ENCODE measurements around the gene RABGAP1L. TPM values are rescaled to one million over a fixed set of nuclear protein-coding genes. Genes with fewer than 3 reads are reported as not detected.
A peak's percentile ranks its signal among the peaks of the same experiment; 100 is the strongest.
"Not testable (repeated sequence)": the region's sequence is repeated elsewhere in the genome, so short reads cannot be mapped to it uniquely, and the experiment has no call there.

RABGAP1L gene
- total RNA-seq, 1 donor from 2014 or later: 36.9 TPM

DNA sequence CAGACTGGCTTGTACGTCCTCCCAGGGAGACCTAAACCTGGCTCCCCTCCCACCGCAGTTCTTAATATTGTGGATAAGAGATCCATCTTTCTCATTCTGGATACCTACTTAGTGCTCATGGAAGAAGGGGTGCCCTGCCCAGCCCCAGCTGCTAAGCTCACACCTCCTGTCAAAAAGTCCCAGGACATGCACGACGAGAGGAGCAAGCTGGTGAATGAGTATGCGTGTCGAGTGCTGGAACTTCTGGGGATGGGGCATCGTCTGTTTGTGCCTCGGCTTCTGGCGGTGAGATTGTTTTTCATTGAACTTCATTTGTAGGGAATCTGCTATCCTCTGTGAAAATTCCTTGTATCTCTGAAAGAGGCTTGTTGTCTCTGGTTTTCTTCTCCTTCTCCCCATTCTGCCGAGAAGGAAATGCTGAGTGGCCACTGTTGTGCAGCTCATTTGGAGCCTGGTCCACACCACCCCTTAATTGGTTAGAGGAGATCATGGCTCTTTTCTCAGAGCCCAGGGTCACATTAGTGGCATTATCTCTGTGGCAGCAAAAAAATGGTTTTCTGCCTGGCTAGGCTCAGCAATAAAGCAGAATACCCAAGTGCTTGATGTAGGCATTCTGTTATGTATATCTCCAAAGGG lies 641.0 kb downstream of the RABGAP1L start:
- Mint-ChIP-seq H3K4me3 (no peak overlapping the region), H3K27ac (no peak overlapping the region), H3K4me1 (peaks cover 11% of the 10 kb centered on the region), H3K36me3 (ENCODE audit: low read depth) (no peaks in the 10 kb centered on the region), H3K9me3 (no peaks in the 10 kb centered on the region), H3K27me3 (no peaks in the 10 kb centered on the region)
- intact Hi-C loops (cut with micrococcal nuclease): loop anchor here (2.0 kb wide), 1 partner anchor 14 kb away; no protein-coding TSS in a partner anchor
- peak; percentile 74 for DNase-seq

DNA sequence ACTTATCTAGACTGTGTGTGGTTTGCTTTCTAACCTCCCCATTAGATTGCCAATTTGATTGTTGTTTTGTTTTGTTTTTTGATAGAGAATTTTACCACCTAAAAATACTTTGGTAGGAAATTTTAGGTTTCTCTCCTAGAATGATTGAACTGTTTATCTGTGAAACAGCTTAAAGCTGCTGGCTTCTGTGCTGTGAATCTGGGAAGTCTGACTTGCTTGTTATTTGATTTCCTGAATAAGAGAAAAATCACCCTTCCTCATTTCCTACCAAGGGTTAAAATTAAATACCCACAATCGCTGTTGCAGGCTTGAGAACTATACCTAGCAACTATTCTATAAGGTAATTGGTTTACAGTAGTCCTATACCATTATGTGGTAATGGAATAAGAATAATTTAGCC lies 641.6 kb downstream of the RABGAP1L start:
- no peak overlapping the region for H3K27ac Mint-ChIP-seq
- DNase-seq: no peak
- H3K9me3 Mint-ChIP-seq: no peaks in the 10 kb centered on the region
- peaks cover 11% of the 10 kb centered on the region for H3K4me1 Mint-ChIP-seq
- H3K36me3 Mint-ChIP-seq (ENCODE audit: low read depth): no peaks in the 10 kb centered on the region
- H3K4me3 Mint-ChIP-seq: no peak overlapping the region
- H3K27me3 Mint-ChIP-seq: no peaks in the 10 kb centered on the region
- intact Hi-C loops (cut with micrococcal nuclease): loop anchor here (2.0 kb wide), 1 partner anchor 14 kb away; no protein-coding TSS in a partner anchor

DNA sequence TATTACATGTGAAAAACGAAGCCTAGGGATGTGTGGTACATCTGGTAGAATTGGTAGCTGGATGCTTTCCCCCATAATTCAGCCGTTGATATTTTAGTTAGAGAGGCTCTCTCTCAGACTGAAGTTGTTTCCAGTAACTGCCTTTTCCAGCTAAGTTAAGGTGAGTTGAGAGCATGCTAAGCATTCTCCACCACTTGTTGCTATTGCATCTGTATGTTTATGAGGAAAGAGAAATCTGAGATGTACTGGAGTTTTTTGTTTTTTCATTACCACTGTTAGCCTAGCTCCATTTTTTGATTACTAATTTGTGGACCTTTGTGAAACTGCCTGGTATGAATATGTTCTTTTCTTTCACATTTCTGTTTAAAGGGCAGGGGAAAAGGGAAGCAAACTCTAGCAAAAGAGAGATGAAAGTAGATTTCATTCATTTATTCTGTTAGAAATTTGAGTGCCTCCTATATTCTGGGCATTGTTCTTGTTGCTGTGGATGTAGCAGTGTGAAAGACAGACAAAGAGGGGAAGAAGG lies 650.5 kb downstream of the RABGAP1L start:
- Mint-ChIP-seq H3K36me3 (ENCODE audit: low read depth) (peaks cover 5% of the 10 kb centered on the region), H3K27me3 (no peaks in the 10 kb centered on the region), H3K4me3 (no peak overlapping the region)

DNA sequence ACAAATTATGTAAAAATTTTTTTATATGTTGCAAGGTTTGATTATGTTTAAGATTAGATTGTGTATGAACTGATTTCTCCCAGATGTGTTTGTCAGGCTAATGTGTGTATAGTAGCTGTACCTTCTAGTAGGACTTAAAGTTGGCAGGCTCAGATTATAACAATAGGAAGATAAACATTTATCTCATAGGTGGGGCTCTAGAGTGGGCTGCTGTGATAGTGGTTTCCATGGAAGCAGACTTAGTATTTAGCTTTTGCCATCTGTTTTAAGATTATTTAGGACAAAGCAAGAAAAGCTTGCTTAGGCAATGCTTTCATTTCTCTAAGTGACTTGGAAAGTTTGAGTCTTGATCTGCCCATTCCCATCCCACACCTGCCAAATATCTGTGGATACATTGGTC lies 652.7 kb downstream of the RABGAP1L start:
- Mint-ChIP-seq H3K27ac (no peak overlapping the region), H3K4me3 (no peak overlapping the region), H3K4me1 (peaks cover 15% of the 10 kb centered on the region), H3K9me3 (no peaks in the 10 kb centered on the region), H3K27me3 (no peaks in the 10 kb centered on the region), H3K36me3 (ENCODE audit: low read depth) (peaks cover 8% of the 10 kb centered on the region)
- no peak for DNase-seq
- intact Hi-C loops (cut with micrococcal nuclease): no loop called here

More for the DNA sequence above, 650.5 kb downstream of the RABGAP1L start:
- intact Hi-C loops (cut with micrococcal nuclease): no loop called here
- DNase-seq: no peak
- peaks cover 12% of the 10 kb centered on the region for H3K4me1 Mint-ChIP-seq
- peak overlapping the region; percentile 18 for H3K27ac Mint-ChIP-seq
- H3K9me3 Mint-ChIP-seq: no peaks in the 10 kb centered on the region

DNA sequence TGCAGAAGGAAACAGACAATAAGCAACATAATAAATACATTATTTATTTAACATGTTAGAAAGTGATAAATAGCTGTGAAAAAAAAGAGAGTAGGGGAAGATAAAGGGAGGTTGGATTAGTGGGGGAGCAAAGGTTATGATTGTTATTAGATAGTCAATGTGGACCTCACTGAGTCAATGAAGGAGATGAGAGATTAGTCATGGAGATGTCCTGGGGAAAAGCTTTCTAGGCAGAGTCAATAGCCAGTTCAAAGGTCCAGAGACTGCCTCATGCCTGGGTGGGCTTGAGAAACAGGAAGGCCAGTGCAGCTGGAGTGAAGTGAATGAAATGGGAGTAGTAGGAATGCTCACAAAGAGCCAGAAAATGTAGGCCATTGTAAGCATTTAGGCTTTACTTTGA lies 653.3 kb downstream of the RABGAP1L start:
- H3K36me3 Mint-ChIP-seq (ENCODE audit: low read depth): peaks cover 8% of the 10 kb centered on the region
- H3K4me1 Mint-ChIP-seq: peaks cover 15% of the 10 kb centered on the region
- no peak overlapping the region for H3K27ac Mint-ChIP-seq
- no peaks in the 10 kb centered on the region for H3K9me3 Mint-ChIP-seq
- intact Hi-C loops (cut with micrococcal nuclease): no loop called here
- no peak overlapping the region for H3K4me3 Mint-ChIP-seq
- DNase-seq: no peak
- no peaks in the 10 kb centered on the region for H3K27me3 Mint-ChIP-seq

DNA sequence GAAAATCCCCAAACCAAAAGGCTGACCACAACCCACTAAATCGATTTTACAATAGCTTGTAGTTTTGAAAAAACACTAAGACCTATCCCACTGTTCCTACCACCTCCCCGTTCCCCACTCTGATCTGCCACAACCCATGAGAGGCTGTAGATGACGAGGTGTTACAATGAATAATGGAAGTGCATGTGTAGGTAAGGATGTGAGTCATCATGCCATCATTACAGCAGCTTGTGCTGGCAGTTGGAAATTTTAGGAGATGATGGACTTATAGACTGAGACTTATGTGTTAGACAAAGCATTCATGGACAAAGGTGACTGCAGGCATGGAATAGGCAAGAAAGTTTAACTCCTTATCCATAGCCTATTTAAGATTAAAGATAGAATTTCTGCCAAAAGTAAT lies 655.7 kb downstream of the RABGAP1L start:
- Mint-ChIP-seq H3K27me3 (no peaks in the 10 kb centered on the region), H3K9me3 (no peaks in the 10 kb centered on the region), H3K4me1 (peaks cover 18% of the 10 kb centered on the region), H3K4me3 (no peak overlapping the region), H3K36me3 (ENCODE audit: low read depth) (peaks cover 10% of the 10 kb centered on the region), H3K27ac (peak overlapping the region; percentile 14)
- DNase-seq: peak; percentile 60
- intact Hi-C loops (cut with micrococcal nuclease): loop anchor here (2.0 to 5.0 kb wide), 3 partner anchors 14 to 150 kb away; no protein-coding TSS in a partner anchor

DNA sequence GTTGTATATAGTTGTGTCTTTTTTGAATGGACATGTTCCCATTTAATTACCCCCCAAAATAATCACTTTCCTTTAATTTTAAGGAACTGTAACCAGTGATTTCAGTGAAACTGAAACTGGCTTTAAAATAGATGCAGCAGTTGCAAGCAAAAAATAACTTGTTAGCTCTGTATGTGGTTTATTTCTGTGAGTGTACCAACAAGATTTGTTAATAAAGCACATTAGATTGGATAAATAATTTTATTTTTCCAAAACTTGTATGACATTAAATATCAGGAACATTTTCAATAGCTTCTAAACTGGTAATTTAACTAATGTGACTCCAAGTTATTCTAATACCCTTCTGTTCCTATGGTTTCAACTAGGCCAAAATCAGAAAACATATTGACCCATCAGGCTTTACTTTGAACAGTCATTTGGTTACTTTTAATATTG lies 656.2 kb downstream of the RABGAP1L start:
- no peaks in the 10 kb centered on the region for H3K9me3 Mint-ChIP-seq
- no peaks in the 10 kb centered on the region for H3K27me3 Mint-ChIP-seq
- H3K36me3 Mint-ChIP-seq (ENCODE audit: low read depth): peaks cover 12% of the 10 kb centered on the region
- intact Hi-C loops (cut with micrococcal nuclease): loop anchor here (2.0 to 5.0 kb wide), 3 partner anchors 15 to 149 kb away; no protein-coding TSS in a partner anchor
- H3K4me1 Mint-ChIP-seq: peaks cover 16% of the 10 kb centered on the region
- no peak overlapping the region for H3K4me3 Mint-ChIP-seq
- DNase-seq: no peak
- no peak overlapping the region for H3K27ac Mint-ChIP-seq

DNA sequence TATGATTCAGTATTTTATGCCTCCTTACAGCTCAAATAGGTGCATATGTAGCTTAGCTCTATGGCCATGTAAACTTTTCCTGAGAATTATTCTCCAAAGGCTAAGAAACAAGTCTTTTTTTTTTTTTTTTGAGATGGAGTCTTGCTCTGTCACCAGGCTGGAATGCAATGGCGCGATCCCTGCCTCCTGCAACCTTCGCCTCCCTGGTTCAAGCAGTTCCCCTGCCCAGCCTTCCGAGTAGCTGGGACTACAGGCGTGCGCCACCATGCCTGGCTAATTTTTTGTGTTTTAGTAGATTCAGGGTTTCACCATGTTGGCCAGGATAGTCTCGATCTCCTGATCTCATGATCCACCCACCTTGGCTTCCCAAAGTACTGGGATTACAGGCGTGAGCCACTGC lies 657.3 kb downstream of the RABGAP1L start:
- Mint-ChIP-seq H3K4me1 (peaks cover 15% of the 10 kb centered on the region), H3K36me3 (ENCODE audit: low read depth) (peaks cover 12% of the 10 kb centered on the region)
- not testable (repeated sequence) for H3K4me3 Mint-ChIP-seq, H3K9me3 Mint-ChIP-seq, H3K27ac Mint-ChIP-seq, H3K27me3 Mint-ChIP-seq, DNase-seq
- intact Hi-C loops (cut with micrococcal nuclease): loop anchor here (5.0 kb wide), 1 partner anchor 96 kb away; no protein-coding TSS in a partner anchor

DNA sequence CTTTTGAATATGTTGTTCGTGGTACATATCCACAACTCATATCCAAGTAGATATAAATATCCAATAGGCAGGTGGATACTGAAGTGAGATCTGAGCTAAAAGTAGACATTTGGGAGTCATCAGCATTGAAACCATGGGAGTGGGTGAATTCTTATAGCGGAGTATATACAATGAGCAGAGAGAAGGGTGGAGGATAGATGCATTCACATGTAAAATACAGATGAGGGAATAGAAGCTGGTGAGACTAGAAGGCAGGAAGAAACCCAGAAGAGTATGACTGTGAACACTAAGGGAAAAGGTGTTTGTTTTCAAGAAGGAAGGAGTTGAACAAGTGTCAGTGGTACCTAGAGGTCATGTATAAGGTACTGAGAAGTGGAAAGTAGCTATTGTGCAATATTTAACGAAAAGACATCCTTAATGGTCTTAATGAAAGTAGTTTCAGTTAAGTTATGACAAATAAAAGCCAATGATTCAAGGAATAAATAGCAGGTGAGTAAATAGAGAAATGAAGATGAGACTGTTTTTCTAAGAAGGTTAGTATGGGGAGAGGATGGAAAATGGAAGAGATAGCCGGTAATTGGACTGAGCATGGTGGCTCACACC lies 658.8 kb downstream of the RABGAP1L start:
- H3K36me3 Mint-ChIP-seq (ENCODE audit: low read depth): peaks cover 7% of the 10 kb centered on the region
- peaks cover 13% of the 10 kb centered on the region for H3K4me1 Mint-ChIP-seq
- intact Hi-C loops (cut with micrococcal nuclease): loop anchor here (5.0 kb wide), 1 partner anchor 94 kb away; no protein-coding TSS in a partner anchor
- DNase-seq: no peak
- no peak overlapping the region for H3K4me3 Mint-ChIP-seq
- H3K27me3 Mint-ChIP-seq: no peaks in the 10 kb centered on the region
- H3K9me3 Mint-ChIP-seq: no peaks in the 10 kb centered on the region
- no peak overlapping the region for H3K27ac Mint-ChIP-seq

DNA sequence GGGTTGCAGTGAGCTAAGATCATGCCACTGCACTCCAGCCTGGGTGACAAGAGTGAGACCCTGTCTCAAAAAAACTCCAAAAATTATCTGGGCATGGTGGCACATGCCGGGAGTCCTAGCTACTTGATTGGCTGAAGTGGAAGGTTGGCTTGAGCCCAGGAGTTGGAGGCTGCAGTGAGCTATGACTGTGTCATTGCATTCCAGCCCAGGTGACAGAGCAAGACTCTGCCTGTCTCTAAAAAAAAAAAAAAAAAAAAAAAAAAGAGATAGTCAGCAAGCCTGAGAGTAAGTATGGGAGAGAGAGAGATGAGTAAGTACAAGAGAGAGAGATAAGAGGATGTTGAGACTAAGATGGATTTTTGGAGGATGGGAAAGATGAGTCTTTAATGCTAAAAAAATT lies 659.6 kb downstream of the RABGAP1L start:
- intact Hi-C loops (cut with micrococcal nuclease): loop anchor here (5.0 kb wide), 1 partner anchor 93 kb away; no protein-coding TSS in a partner anchor
- Mint-ChIP-seq H3K36me3 (ENCODE audit: low read depth) (peaks cover 7% of the 10 kb centered on the region), H3K27me3 (no peaks in the 10 kb centered on the region), H3K27ac (no peak overlapping the region), H3K4me3 (no peak overlapping the region), H3K4me1 (peaks cover 13% of the 10 kb centered on the region), H3K9me3 (no peaks in the 10 kb centered on the region)
- DNase-seq: no peak

DNA sequence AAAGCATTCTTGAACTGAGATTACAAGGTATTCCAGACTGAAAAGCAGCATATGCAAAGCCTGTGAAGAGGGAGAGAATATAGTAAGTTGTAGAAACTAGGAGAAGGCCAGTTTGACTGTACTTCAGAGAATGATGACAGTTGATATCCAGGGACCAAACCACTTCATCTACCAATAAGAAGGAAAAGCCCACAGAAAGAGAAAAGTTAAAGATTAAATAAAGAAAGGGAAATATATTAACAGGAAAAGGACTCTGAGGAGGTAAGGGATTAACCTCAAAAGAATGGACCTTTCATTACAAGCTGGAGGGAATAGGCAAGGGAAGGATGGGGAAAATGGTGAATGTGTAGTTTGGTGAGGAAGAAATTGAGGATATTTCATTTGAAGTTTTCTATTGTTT lies 660.3 kb downstream of the RABGAP1L start:
- Mint-ChIP-seq H3K27me3 (no peaks in the 10 kb centered on the region), H3K4me1 (peaks cover 13% of the 10 kb centered on the region), H3K27ac (peak overlapping the region; percentile 45), H3K4me3 (no peak overlapping the region), H3K9me3 (no peaks in the 10 kb centered on the region), H3K36me3 (ENCODE audit: low read depth) (peaks cover 7% of the 10 kb centered on the region)
- DNase-seq: no peak
- intact Hi-C loops (cut with micrococcal nuclease): loop anchor here (5.0 kb wide), 1 partner anchor 93 kb away; no protein-coding TSS in a partner anchor

DNA sequence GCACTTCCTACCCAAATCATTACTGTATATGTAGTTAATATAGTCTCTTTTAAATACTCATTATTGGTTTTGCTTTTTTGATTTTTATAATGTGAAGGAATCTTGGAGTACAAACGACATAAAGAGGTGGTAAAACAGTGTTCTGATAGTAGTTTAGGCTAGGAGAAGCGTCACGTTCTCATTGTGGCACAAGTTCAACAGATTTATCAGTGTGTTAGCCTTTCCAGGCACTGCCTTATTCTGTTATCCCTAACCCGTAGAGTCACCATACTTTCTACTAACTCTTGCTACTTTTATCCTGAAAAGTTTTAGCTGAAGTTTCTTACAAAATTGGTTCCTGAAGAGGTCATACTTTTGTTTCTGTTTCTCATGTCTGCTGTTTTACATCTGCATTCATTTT lies 665.8 kb downstream of the RABGAP1L start:
- Mint-ChIP-seq H3K27ac (no peak overlapping the region), H3K36me3 (ENCODE audit: low read depth) (peaks cover 2% of the 10 kb centered on the region), H3K4me3 (no peak overlapping the region), H3K4me1 (no peaks in the 10 kb centered on the region), H3K27me3 (no peaks in the 10 kb centered on the region), H3K9me3 (no peaks in the 10 kb centered on the region)
- intact Hi-C loops (cut with micrococcal nuclease): no loop called here
- DNase-seq: no peak

DNA sequence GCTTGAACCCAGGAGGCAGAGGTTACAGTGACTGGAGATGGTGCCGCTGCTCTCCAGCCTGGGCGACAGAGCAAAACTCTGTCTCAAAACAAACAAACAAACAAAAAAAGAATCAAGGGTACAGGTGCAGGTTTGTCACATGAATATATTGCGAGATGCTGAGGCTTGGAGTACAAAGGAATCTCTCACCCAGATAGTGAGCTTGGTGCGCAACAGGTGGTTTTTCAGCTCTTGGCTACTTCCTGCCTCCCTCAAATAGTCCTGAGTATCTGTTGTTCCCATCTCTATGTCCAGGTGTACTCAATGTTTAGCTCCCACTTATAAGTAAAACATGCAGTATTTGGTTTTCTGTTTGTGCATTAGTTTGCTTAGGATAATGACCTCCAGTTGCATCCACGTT lies 666.5 kb downstream of the RABGAP1L start:
- DNase-seq: no peak
- H3K27ac Mint-ChIP-seq: no peak overlapping the region
- intact Hi-C loops (cut with micrococcal nuclease): no loop called here
- no peaks in the 10 kb centered on the region for H3K4me1 Mint-ChIP-seq
- no peak overlapping the region for H3K4me3 Mint-ChIP-seq
- no peaks in the 10 kb centered on the region for H3K27me3 Mint-ChIP-seq
- no peaks in the 10 kb centered on the region for H3K36me3 Mint-ChIP-seq (ENCODE audit: low read depth)
- H3K9me3 Mint-ChIP-seq: no peaks in the 10 kb centered on the region

DNA sequence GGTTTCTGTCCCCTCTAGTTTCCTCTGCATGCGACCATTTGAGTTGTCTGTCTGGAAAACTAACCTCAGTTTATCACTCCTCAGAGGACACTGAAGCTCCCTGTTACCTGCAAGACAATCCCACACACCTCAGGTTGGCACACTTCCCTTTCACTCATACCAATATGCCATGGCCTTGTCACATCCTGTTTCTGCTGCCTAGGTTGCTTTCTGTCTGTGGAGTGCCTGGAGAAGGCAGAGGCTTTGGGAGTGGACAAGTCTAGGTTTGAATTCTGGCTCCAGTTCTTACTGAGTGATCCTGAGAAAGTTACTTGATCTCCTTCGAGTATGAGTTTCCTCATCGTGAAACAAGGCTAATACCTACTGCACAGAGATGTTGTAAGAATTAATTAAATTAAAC lies 668.9 kb downstream of the RABGAP1L start:
- Mint-ChIP-seq H3K36me3 (ENCODE audit: low read depth) (no peaks in the 10 kb centered on the region), H3K4me3 (no peak overlapping the region), H3K9me3 (no peaks in the 10 kb centered on the region), H3K4me1 (no peaks in the 10 kb centered on the region), H3K27me3 (no peaks in the 10 kb centered on the region), H3K27ac (no peak overlapping the region)
- intact Hi-C loops (cut with micrococcal nuclease): no loop called here
- DNase-seq: no peak

All from activated CD4-positive, alpha-beta T cell treated with anti-CD3 and anti-CD28 coated beads, Interleukin-2, amount 10 ng/mL, durations not matched to agents 24 days and 14 days (primary cell).